Liver (tissue), 9 donors: ENCODE measurements around the gene GNAO1. TPM values are rescaled to one million over a fixed set of nuclear protein-coding genes. Genes with fewer than 3 reads are reported as not detected.

Source experiments
- DNase-seq: peaks from one replicate; pipeline ENCODE4 v3.0.0-alpha.2; 2017; ENCODE audit warnings: low spot score
- H3K27ac ChIP-seq, 2 donors: one replicate each; pipeline ENCODE4 v1.7.0; 2013; ENCODE audit warnings: inconsistent platforms in 2 of 2, low read length in 2 of 2, control low read depth in 1 of 2, low read depth in 1 of 2, mild to moderate bottlenecking in 1 of 2
- H3K27me3 ChIP-seq, 4 donors: one replicate each; pipeline versions ENCODE4 v1.6.1 to v1.7.0; 2013; ENCODE audit warnings: low read length in 3 of 4, inconsistent platforms in 1 of 4, mild to moderate bottlenecking in 1 of 4, moderate library complexity in 1 of 4; ENCODE audit not compliant: control insufficient read depth in 4 of 4, insufficient read depth in 4 of 4
- H3K36me3 ChIP-seq, 4 donors: one replicate each; pipeline versions ENCODE4 v1.6.1 to v1.7.0; 2013; ENCODE audit warnings: low read length in 3 of 4, mild to moderate bottlenecking in 3 of 4, low read depth in 1 of 4, moderate library complexity in 1 of 4; ENCODE audit not compliant: control insufficient read depth in 4 of 4, insufficient read depth in 3 of 4
- H3K4me1 ChIP-seq, 4 donors: one replicate each; pipeline versions ENCODE4 v1.6.1 to v1.7.0; 2013; ENCODE audit warnings: low read length in 3 of 4, mild to moderate bottlenecking in 3 of 4, moderate library complexity in 1 of 4; ENCODE audit not compliant: control insufficient read depth in 4 of 4, insufficient read depth in 4 of 4
- H3K4me3 ChIP-seq, 3 donors: one replicate each; pipeline versions ENCODE4 v1.6.1 to v1.7.0; 2013; ENCODE audit warnings: low read length in 3 of 3, control low read depth in 1 of 3, low read depth in 1 of 3, mild to moderate bottlenecking in 1 of 3
- H3K9ac ChIP-seq, 2 donors: one replicate each; pipeline ENCODE4 v1.7.0; 2013; ENCODE audit warnings: low read length in 2 of 2, mild to moderate bottlenecking in 2 of 2, moderate library complexity in 2 of 2, control low read depth in 1 of 2, low read depth in 1 of 2
- H3K9me3 ChIP-seq, 4 donors: one replicate each; pipeline versions ENCODE4 v1.6.1 to v1.7.0; 2013; ENCODE audit warnings: low read length in 3 of 4; ENCODE audit not compliant: control insufficient read depth in 4 of 4
- CTCF ChIP-seq: fragments of 150-350 bp; IDR thresholded peaks from 2 replicates; pipeline ENCODE4 v1.5.1; 2017; ENCODE audit warnings: improper control_type of control experiment, low read depth, low read length; ENCODE audit not compliant: missing input control
- EGR1 ChIP-seq, 2 donors: IDR thresholded peaks; 2 replicates each; pipeline ENCODE4 v1.6.1; 2016 to 2018; ENCODE audit warnings: antibody characterized with exemption in 2 of 2, low read depth in 2 of 2
- FOXA1 ChIP-seq: IDR thresholded peaks from 2 replicates; pipeline ENCODE4 v1.6.1; 2016; ENCODE audit warnings: antibody characterized with exemption
- FOXA2 ChIP-seq: IDR thresholded peaks from 2 replicates; pipeline ENCODE4 v1.6.1; 2016; ENCODE audit warnings: antibody characterized with exemption
- GABPA ChIP-seq, 2 donors: IDR thresholded peaks in 1 of 2; conservative IDR thresholded peaks in 1 of 2; 2 replicates each; pipeline ENCODE4 v1.6.1; 2016; ENCODE audit warnings: antibody characterized with exemption in 2 of 2, mild to moderate bottlenecking in 1 of 2, moderate library complexity in 1 of 2
- HNF4A ChIP-seq, 2 donors: conservative IDR thresholded peaks; 2 replicates each; pipeline ENCODE4 v1.6.1; 2016; ENCODE audit warnings: antibody characterized with exemption in 2 of 2, mild to moderate bottlenecking in 2 of 2
- HNF4G ChIP-seq: IDR thresholded peaks from 2 replicates; pipeline ENCODE4 v1.6.1; 2016; ENCODE audit warnings: antibody characterized with exemption
- JUND ChIP-seq, 2 donors: IDR thresholded peaks; 2 replicates each; pipeline ENCODE4 v1.6.1; 2016; ENCODE audit warnings: antibody characterized with exemption in 2 of 2
- NR2F2 ChIP-seq: IDR thresholded peaks from 2 replicates; pipeline ENCODE4 v1.6.1; 2016; ENCODE audit warnings: antibody characterized with exemption
- RAD21 ChIP-seq, 2 donors: IDR thresholded peaks; 2 replicates each; pipeline ENCODE4 v1.6.1; 2016; ENCODE audit warnings: antibody characterized with exemption in 2 of 2, mild to moderate bottlenecking in 2 of 2
- RXRA ChIP-seq, 2 donors: IDR thresholded peaks; 2 replicates each; pipeline ENCODE4 v1.6.1; 2017 to 2018; ENCODE audit warnings: antibody characterized with exemption in 2 of 2, mild to moderate bottlenecking in 1 of 2
- SP1 ChIP-seq: IDR thresholded peaks from 2 replicates; pipeline ENCODE4 v1.6.1; 2018; ENCODE audit warnings: antibody characterized with exemption, mild to moderate bottlenecking
- TAF1 ChIP-seq: conservative IDR thresholded peaks from 2 replicates; pipeline ENCODE4 v1.6.1; 2016; ENCODE audit warnings: antibody characterized with exemption, mild to moderate bottlenecking
- YY1 ChIP-seq: IDR thresholded peaks from 2 replicates; pipeline ENCODE4 v1.6.1; 2016; ENCODE audit warnings: antibody characterized with exemption, mild to moderate bottlenecking
- ZBTB33 ChIP-seq: IDR thresholded peaks from 2 replicates; pipeline ENCODE4 v1.6.1; 2016; ENCODE audit warnings: antibody characterized with exemption
- WGBS: extraction: QIAGEN DNeasy Blood & Tissue Kit; methylation state at CpG from one replicate; pipeline ENCODE4 v1.1.7; 2013; 5-methylcytosine and 5-hydroxymethylcytosine counted together
- polyA plus RNA-seq, 2 donors: library from polyadenylated mRNA; stranded (reverse) in 1 of 2; unstranded in 1 of 2; fragments of 200-250 nt in 1 of 2; fragments of >200 nt in 1 of 2; fragmentation: Nextera tagmentation in 1 of 2; extraction: Ambion mirVana in 1 of 2; gene quantifications; one replicate each; pipeline versions ENCODE4 v1.2.1 to v1.2.3, GENCODE V29; 2013 to 2015
- total RNA-seq, 2 donors: library from RNA; depleted of rRNA; stranded (reverse); fragments of >200 nt; gene quantifications; one replicate each; pipeline ENCODE4 v1.2.3, GENCODE V29; 2014
- TF ChIP-seq, protein P1 (sequence below): IDR thresholded peaks from 2 replicates; pipeline ENCODE4 v1.6.1; 2016; ENCODE audit warnings: antibody characterized with exemption
- TF ChIP-seq, protein P2 (sequence below): IDR thresholded peaks from 2 replicates; pipeline ENCODE4 v1.6.1; 2016; ENCODE audit warnings: antibody characterized with exemption, mild to moderate bottlenecking
- TF ChIP-seq, protein P3 (sequence below): IDR thresholded peaks from 2 replicates; pipeline ENCODE4 v1.6.1; 2016; ENCODE audit warnings: antibody characterized with exemption
- donor health status: healthy.
- donor health status: healthy.
- donor health status: healthy.
- donor health status: healthy.
- donor health status: healthy.

Gene GNAO1
- total and polyA plus RNA-seq, 4 donors, result 0.61 to 15.1 (median 7.0) TPM

DNA sequence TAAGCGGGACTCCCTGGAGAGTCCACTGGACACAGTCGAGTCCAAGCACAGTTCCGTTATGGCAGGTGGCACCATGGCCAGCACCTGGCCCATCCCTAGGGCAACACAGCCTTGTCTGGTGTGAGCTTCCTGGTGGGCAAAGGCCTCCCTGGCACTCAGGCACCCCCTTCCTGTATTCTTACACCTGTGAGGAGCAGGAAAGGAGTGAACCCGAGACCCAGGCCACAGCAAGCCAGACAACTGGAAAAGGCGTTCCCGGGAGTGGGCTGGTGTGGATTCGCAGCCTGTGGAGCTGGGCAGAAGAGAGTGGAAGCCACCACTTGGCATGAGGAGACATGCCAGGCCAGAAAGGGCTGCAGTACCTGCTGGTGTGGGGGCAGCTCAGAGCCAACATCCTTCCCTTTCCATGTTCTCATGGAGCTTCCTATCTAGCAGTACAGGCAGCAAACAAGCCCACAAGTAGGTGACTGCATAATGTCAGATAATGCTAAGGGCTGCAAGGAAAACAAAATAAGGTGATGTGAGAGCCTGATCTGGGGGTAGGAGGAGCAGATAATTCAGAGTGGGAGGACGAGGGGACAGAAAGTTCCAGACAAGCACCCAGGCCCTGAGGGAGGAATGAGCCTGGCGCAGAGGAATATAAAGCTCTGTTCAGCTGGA is 87.0 kb downstream of the GNAO1 start:
- TF ChIP-seq TAF1 (no peak), JUND (IDR thresholded peaks at IDR 0.05) (no peak), SP1 (no peak), FOXA2 (no peak), YY1 (no peak), RXRA (IDR thresholded peaks at IDR 0.05) (no peak), ZBTB33 (no peak), EGR1 (IDR thresholded peaks at IDR 0.05; ENCODE audit: low read depth in 2 of 2) (no peak), NR2F2 (no peak), CTCF (no peak), FOXA1 (no peak), HNF4G (no peak), RAD21 (IDR thresholded peaks at IDR 0.05) (no peak), GABPA (IDR thresholded peaks at IDR 0.05 in 1 of 2, conservative IDR thresholded peaks at IDR 0.05 in 1 of 2) (no peak), HNF4A (conservative IDR thresholded peaks at IDR 0.05) (no peak)
- TF ChIP-seq, protein P1, sequence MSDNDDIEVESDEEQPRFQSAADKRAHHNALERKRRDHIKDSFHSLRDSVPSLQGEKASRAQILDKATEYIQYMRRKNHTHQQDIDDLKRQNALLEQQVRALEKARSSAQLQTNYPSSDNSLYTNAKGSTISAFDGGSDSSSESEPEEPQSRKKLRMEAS, result no peak
- TF ChIP-seq, protein P2, sequence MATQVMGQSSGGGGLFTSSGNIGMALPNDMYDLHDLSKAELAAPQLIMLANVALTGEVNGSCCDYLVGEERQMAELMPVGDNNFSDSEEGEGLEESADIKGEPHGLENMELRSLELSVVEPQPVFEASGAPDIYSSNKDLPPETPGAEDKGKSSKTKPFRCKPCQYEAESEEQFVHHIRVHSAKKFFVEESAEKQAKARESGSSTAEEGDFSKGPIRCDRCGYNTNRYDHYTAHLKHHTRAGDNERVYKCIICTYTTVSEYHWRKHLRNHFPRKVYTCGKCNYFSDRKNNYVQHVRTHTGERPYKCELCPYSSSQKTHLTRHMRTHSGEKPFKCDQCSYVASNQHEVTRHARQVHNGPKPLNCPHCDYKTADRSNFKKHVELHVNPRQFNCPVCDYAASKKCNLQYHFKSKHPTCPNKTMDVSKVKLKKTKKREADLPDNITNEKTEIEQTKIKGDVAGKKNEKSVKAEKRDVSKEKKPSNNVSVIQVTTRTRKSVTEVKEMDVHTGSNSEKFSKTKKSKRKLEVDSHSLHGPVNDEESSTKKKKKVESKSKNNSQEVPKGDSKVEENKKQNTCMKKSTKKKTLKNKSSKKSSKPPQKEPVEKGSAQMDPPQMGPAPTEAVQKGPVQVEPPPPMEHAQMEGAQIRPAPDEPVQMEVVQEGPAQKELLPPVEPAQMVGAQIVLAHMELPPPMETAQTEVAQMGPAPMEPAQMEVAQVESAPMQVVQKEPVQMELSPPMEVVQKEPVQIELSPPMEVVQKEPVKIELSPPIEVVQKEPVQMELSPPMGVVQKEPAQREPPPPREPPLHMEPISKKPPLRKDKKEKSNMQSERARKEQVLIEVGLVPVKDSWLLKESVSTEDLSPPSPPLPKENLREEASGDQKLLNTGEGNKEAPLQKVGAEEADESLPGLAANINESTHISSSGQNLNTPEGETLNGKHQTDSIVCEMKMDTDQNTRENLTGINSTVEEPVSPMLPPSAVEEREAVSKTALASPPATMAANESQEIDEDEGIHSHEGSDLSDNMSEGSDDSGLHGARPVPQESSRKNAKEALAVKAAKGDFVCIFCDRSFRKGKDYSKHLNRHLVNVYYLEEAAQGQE, result no peak
- TF ChIP-seq, protein P3, sequence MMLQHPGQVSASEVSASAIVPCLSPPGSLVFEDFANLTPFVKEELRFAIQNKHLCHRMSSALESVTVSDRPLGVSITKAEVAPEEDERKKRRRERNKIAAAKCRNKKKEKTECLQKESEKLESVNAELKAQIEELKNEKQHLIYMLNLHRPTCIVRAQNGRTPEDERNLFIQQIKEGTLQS, result no peak
- Histone ChIP-seq H3K4me3 (no peak overlapping the region), H3K4me1 (no peaks in the 10 kb centered on the region), H3K36me3 (peaks cover 2 to 38% (median 14%) of the 10 kb centered on the region in 4 donors), H3K9me3 (no peaks in the 10 kb centered on the region), H3K27me3 (no peaks in the 10 kb centered on the region), H3K9ac (no peak overlapping the region), H3K27ac (no peak overlapping the region)
- 96% methylated on average over 9 of the region's 9 CpGs for WGBS
- DNase-seq, result no peak
